Panc1 (cell line): ENCODE results near the gene ZNF831.

Experiments
- CTCF ChIP-seq: fragments of 450-650 bp; IDR thresholded peaks from 2 replicates; pipeline ENCODE4 v1.5.1; 2017; ENCODE audit warnings: mild to moderate bottlenecking
- SIN3A ChIP-seq: IDR thresholded peaks from 2 replicates; pipeline ENCODE4 v1.6.1; 2012; ENCODE audit warnings: low read depth, mild to moderate bottlenecking, low read length, moderate library complexity, borderline replicate concordance; ENCODE audit not compliant: insufficient read depth

DNA sequence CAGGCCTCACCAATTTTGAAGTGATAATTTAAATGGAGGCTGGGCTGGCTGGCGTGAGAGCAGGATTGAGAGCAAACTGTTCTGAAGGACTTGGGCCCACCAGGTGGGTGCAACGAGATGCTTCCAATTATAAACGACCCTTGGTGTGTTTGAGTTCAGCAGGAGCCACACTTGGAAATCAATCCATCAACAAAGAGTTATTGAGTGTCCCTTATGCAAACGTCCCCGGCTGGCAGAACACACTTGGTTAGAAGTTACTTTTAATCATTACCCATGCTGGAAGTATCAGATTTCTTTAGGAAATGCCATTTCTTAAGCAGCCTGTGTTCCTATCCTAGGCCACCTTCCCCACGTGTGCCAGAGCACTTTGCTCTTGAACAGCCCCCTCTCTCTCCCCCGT lies 37.8 kb upstream of the ZNF831 start:
- no peak for TF ChIP-seq CTCF
- TF ChIP-seq SIN3A, result no peak
